Right renal pelvis (tissue), 4 donors: ENCODE data around the gene MADCAM1. TPM values are rescaled to one million over a fixed set of nuclear protein-coding genes. Genes with fewer than 3 reads are reported as not detected.

Source experiments
- DNase-seq, 4 donors: peaks; one replicate each; pipeline ENCODE4 v3.0.0-alpha.2; 2013; ENCODE audit warnings: low read depth in 4 of 4, low spot score in 3 of 4, missing footprints in 1 of 4
- polyA plus RNA-seq, 4 donors: library from polyadenylated mRNA; unstranded; fragments of 120-200 nt; gene quantifications; one replicate each; pipeline ENCODE4 v1.2.1, GENCODE V29; 2013; ENCODE audit not compliant: insufficient read length in 4 of 4

The MADCAM1 gene
- polyA plus RNA-seq, 4 donors = 2.8 to 5.6 (median 3.6) TPM

DNA sequence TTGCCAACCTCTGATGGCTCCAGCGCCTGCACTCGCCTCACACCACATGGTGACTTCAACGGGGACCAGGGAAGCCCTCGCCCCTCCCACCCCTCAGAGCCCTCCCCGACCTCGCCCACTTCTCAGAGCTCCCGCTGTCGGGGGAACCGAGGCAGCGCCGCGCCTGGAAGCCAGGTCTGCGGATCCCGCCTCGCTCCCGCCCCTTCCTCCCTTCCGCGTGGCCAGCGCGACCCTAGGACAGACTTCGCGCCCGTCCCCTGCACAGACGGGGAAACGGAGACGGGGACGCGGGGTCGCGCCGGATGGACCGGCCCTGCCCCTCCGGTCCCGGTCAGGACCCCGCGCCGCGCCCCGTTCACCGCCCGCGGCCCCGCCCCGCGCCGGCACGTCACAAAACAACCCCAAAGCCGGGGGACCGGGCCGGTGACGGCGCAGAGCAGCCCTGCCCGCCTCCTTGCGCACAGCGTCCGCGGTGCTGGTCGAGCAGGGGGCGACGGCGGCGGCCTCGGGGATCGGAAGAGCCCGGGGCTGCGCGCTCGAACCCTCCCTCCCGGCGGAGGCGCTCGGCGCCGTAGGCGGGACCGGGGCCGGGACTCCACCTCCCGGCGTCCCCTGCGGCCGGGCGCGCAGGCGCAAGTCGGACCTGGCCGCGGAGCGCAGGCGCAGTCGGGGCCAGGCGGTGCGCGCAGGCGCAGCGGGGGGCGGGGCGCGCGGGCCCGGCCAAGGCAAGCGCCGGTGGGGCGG lies 34.9 kb downstream of the MADCAM1 start:
- DNase-seq = peak; percentile 76 to 82 (median 80)

DNA sequence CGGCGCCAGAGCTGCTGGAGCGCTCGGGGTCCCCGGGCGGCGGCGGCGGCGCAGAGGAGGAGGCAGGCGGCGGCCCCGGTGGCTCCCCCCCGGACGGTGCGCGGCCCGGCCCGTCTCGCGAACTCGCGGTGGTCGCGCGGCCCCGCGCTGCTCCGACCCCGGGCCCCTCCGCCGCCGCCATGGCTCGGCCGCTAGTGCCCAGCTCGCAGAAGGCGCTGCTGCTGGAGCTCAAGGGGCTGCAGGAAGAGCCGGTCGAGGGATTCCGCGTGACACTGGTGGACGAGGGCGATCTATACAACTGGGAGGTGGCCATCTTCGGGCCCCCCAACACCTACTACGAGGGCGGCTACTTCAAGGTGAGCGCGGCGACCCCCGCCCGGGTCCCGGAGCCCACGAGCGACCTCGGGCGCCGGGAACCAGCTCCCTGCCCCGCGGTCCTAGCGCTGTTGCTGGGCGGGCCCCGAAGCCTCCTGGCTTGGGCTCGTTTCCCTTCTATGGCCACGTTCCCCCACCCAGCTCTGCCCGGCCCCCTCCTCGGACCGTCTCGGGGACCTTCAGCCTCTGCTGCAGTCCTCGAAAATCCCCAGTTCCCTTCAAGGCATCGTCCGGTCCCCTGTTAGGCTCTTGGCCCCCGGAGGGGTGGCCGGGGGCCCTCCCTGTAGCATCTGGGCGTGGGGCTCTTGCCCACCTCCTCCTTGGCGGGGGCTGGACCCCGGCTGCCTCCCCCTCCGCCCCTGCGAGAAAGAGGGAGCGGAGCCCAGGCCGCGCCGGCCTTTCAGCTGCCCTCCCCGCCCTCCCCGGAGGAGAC lies 35.7 kb downstream of the MADCAM1 start, which contains the start of gene CDC34:
Gene CDC34, plus strand, starts transcription at position 8 of the 808 bp plus-strand sequence. Its CDS starts 172 bp downstream, at position 180.
- DNase-seq = no peak

DNA sequence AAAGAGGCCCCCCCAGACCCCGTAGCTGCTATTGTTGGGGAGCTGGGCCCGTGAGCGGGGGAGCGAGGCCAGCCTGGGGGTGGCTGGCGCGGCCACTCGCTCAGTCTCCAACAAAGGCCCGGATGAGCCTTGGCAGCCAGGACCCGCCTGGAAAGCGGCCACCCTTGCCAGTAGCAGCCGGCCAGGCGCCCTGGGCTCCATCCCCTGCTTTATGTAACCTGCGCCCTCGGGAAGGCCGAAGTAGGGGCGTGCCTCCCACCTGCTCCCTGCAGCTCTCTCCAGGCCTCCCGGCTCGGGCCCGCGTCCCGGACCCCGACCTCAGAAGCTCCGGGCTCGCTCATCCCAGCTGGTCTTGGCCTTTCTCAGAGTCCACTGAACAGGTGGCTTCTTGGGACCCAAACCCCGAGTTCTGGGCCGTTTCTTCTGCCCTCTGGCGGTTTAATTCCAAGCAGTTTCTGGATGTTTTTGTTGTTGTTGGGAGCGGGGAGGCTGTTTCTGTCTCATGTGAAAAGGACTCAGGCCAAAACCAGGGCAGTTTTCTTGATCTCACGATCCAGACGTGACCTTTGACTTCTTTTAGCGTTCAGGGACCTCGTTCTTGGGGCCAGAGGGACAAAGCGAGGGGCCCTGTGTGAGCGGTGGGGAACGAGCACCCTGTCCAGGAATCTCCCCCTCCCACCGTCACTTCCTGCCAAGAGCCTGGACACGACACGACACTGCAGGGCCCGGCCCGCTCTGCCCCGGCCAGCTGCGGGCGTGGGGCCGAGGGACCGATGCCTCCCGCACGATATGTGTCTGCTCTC lies 36.5 kb downstream of the MADCAM1 start:
- DNase-seq = peak in 2 of 4 donors; percentile 67 to 68

DNA sequence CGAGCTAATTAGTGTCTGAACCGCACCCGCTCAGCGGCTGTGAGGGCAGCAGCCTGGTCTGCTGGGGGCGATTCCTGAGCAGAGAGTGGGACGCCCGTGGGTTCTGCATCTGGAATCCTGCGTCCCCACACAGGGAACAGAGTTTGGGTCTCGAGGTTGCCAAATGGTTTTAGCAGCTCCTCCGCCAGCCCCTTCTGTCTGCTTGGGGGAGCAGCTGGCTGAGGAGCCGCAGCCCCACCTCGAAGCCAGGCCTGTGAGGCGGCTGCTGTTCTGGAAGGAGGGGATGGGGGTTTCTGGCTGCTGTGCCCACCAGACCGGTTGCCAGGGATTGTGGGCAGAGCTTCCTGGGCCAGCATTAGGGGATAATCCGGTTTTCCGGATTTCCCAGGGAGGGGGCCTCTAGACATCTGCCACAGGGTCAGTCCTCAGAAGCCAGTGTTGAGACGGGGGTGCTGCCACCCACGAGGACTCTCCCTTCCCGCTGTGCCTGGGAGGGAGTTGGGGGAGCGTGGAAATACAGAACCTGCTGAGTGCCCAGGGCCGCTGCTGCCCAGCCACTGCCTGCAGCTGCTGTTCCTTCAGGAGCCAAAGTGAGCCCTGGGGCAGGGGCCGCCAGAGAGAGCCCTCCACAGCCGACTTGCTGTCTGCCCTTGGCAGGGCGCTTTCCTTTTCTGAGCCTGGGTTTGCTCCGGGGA lies 37.2 kb downstream of the MADCAM1 start:
- no peak for DNase-seq

DNA sequence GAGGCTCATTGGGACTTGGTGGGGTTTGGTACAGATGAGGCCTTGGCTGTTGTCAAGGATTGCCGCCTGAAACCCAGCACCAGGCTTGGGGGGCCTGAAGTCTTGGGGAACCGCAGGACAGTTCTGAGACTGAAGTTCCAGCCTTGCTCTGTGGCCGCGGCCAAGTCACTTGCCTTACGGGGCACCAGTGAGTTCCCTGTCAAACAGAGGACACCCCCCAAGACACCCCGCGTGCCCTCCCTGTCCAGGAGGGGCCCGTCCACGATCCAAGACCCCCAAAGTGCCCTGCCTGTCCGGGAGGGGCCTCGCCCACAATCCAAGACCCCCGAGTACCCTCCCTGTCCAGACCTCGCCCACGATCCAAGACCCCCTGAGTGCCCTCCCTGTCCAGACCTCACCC lies 37.8 kb downstream of the MADCAM1 start:
- DNase-seq = no peak

DNA sequence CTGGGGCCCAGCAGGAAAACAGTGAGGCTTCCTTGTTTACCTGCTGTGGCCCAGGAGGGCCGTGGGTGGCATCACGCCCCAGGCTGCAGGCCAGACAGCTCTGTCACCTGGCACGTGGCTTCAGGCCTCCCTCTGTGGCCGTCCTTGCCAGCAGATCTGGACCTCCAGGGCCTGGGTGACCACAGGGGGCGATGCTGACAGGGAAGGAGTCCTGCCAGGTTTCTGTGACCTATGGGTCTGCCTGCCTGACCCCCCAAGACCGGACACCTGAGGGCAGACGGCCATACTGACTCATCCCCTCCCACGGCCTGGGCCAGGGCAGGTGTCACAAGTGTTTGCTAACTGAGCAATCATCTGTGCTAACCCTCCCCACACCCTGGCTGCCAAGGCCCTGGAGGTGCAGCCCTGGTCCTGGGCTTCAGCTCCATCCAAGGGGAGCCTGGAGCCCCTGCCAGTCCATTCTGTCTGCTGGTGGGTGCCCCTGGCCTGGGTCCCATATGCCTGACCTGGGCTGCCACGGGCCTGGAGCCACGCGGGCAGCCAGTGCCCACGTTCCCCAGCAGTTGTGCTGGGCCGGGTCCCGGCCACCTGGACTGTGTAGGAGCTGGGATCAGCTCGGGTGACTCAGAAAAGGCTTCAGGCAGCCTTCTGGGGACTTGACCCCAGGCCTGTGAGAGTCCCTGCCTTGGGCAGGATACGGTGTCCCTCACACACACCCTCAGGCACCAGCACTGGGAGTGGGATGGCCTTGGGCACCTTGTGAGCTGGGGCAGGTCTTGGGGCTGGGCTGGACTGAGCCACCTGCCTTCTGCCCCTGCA lies 38.9 kb downstream of the MADCAM1 start:
- DNase-seq = no peak

DNA sequence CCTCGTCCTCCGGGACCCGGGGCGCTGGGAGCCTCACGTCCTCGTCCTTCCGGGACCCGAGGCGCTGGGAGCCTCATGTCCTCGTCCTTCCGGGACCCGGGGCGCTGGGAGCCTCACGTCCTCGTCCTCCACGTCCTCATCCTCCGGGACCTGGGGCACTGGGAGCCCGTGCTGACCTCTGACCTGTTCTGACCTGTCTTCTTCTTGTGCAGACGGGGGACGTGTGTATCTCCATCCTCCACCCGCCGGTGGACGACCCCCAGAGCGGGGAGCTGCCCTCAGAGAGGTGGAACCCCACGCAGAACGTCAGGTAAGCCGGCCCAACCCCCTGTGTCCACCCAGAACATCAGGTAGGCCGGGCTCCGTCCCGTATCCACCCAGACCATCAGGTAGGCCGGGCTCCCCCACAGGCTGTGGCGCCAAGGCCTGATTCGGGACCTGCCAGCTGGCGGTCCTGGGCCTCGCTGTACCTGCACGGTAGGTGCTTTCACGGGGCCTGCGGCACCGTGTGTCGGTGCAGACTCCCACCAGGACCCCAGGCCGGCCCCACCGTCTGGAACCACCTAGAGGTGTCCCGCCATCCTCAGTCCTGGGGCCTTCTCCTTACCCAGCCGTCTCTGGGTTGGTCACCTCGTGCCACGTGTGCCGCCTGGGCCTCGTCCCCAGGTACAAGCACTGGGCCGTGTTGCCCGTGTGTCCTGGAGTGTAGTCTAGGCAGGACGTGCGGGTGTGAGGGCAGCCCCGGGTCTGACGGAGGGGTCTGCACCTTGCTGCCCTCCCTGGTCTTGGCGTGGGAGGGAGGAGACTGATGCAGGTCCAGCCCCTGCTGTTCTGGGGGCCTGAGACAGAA lies 40.0 kb downstream of the MADCAM1 start:
- DNase-seq = no peak

DNA sequence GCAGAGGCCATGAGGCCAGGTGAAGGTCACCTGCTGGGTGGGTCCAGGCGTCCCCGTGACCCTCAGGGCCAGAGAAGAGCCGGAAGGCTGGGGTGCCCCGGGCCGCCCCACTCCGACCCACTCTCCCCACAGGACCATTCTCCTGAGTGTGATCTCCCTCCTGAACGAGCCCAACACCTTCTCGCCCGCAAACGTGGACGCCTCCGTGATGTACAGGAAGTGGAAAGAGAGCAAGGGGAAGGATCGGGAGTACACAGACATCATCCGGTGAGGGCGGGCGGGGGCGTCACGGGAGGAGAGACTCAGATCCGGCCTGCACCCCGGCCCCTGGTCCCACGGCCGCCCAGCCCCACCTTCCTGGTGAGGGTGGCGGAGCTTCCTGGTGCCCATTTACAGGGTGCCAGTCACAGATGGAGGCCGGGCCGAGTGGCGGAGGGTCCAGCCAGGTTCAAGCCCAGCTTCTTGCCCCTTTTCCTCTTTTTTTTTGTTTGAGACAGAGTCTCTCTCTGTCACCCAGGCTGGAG lies 40.7 kb downstream of the MADCAM1 start:
- DNase-seq = no peak

DNA sequence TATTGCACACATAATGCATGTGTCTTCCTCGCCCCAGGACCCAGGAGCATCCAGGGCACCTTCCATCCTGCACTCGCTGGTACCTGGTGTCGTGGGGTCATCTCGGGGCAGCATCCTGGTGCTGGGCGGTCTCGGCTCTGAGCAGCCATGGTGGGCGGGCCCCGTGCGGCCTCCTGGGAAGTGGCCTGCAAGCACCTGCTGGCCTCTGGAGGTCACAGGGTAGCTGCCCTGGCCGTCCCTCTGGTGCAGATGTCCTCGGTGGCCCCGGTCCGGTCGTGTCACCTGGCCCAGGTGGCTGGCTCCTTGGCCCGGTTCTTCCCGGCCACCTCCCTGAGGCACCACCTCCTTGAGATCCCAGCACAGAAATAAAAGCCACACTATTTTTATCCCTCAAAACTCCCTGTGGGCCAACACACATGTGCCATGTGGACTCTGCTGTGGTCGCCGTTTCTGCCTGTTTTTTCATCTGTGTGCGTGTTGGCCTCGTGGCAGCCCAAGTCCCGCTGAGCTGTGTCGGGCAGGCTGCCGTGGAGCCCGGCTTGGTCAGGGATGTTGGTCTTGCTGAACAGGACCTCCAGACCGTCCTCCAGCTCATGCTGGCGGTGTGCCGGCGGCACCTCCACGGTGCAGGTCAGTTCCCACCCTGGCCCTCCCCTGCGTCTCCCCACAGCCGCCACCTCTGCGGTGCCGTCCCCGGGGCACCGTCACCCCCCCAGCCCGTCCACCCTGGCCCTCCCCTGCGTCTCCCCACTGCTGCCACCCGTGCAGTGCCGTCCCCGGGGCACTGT lies 42.5 kb downstream of the MADCAM1 start:
- DNase-seq = no peak

DNA sequence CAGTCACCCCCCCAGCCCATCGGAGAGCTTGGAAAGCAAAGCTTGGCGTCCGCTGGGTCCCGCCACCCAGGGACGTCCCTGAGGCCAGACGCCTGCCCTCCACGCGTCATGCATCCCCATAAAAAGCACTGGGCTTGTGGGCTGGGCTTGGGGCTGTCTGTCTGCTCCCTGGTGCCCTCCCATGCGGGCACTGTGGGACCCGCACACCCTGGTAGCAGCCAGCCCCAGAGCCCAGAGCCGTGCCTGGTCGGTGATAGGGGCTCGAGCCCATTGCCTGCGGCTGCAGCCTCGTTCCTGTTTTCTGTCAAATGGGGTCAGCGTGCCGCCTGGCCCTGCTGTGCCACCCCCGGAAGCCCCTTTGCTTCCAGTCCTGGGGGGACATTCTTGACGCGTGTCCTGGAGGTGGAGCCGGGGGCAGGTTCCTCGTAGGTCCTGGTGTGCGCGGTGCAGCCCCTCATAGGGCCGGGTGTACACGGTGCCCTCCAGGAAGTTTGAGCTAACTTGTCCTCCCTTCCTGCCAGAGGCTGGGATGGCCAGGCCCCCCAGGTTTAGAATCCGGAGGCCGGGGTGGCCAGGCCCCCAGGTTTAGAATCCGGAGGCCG lies 43.2 kb downstream of the MADCAM1 start:
- no peak for DNase-seq

DNA sequence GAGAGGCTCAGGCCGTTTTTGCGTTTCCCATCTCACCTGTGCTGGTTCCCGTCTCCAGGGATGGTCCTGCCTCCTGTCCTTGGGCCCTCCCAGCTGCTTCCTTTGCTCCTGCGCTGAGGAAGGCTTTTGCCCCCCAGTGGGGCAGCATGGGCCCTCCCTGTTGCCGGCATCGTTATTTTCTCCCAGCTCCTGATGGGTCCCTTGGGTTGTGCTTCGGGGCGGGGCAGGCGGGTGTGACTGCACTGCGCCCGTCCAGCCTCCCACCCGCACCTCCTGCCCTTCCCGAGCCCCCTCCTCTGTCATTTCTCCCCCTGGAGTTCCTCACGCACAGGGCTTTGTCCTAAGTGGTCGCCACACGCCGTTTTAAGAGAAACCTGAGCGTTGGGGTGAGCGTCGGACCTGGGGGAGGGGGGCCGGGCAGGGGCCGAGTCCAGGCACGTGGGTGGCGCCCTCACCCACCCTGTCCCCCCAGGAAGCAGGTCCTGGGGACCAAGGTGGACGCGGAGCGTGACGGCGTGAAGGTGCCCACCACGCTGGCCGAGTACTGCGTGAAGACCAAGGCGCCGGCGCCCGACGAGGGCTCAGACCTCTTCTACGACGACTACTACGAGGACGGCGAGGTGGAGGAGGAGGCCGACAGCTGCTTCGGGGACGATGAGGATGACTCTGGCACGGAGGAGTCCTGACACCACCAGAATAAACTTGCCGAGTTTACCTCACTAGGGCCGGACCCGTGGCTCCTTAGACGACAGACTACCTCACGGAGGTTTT lies 44.8 kb downstream of the MADCAM1 start:
- no peak for DNase-seq

DNA sequence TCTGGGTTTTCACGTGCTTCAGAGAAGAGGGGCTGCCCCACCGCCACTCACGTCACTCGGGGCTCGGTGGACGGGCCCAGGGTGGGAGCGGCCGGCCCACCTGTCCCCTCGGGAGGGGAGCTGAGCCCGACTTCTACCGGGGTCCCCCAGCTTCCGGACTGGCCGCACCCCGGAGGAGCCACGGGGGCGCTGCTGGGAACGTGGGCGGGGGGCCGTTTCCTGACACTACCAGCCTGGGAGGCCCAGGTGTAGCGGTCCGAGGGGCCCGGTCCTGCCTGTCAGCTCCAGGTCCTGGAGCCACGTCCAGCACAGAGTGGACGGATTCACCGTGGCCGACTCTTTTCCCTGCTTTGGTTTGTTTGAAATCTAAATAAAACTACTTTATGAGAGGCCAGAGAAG lies 45.4 kb downstream of the MADCAM1 start:
- DNase-seq = no peak

DNA sequence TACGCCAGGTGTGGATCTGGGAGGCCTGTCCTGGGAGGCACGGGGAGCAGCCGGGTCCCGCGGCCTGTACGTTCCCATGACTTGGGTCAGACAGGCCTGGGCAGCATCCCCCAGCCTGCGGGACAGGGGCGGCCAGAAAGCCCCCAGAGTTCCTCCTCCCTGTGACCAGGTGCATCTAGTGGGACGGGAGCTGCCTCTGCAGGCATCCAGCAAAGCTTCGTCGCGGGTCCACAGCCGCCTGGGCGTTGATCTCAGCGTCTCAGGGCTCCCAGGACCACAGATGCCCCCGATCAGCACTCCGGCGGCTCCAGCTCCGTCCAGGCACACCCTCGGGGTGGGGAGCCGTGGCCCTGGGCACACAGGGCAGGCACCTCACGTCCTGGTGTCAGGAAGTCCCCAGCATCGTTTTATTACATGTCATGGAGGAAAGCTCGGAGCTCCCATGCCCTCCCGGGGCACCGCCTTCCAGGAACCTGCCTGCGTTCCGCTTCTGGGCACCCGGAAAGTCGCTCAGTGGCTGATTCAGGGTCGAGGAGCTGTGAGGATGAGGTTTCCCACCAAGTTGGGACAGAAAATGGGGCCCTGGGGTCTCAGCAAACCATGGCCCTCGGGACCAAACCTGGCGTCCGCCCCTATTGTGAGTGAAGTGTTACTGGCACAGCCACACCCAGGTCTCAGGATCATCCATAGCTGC lies 46.0 kb downstream of the MADCAM1 start:
- DNase-seq = no peak

DNA sequence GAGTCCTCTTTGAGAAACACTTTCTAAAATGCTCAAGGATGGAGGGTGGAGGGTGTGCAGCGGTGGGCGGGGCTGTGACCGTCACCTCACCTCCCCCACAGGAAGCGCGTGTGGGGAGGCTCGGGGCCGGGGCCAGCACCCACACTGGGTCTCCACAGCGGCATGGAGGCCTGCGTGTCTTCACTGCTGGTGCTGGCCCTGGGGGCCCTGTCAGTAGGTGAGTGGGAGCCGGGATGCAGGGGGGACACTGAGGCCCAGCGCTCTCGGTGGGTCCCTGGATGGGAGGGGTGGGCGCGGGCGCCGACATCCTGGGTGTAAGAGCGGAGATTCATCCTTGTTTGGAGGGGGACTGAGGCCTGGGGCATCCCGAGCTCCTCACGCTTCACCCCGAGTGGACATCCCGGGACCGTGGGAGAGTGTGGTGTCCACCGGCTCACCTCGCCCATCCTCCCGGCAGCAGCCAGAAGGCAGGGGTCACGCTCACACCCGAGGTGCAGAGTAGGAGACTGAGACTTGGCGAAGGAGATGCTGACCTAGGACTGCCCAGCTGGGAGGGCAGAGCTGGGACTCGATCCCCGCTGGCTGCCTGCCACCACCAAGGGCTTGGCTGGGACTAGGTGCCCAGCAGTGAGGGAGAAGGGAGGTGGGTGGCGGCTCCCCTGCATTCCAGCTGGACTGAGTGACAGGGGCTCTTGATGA lies 47.8 kb downstream of the MADCAM1 start, which contains the start of gene GZMM:
Gene GZMM, plus strand, starts transcription at position 144 of the 699 bp plus-strand sequence. Its CDS starts 19 bp downstream, at position 163.
- no peak for DNase-seq

DNA sequence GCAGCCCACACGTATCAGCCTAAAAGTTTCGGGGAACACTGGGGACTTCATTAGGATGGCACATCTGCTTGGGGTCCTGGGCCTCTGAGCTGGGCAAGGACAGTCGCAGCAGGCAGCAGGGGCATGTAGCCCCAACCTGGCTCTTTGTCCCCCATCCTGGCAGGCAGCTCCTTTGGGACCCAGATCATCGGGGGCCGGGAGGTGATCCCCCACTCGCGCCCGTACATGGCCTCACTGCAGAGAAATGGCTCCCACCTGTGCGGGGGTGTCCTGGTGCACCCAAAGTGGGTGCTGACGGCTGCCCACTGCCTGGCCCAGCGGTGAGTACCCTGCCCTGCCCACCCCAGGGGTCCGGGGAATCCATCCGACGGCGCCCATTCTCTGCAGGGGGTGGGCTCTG lies 50.8 kb downstream of the MADCAM1 start:
- DNase-seq = no peak
